GM13977 (cell line): ENCODE data around the gene TAF5.
"Not testable (repeated sequence)": the region's sequence is repeated elsewhere in the genome, so short reads cannot be mapped to it uniquely, and the experiment has no call there.

Experiments
- DNase-seq: peaks from one replicate; pipeline ENCODE4 v3.0.0; 2012; ENCODE audit warnings: low spot score
- CTCF ChIP-seq: IDR thresholded peaks from 2 replicates; pipeline ENCODE4 v1.5.1; 2012; ENCODE audit warnings: mild to moderate bottlenecking, control low read depth; ENCODE audit not compliant: insufficient read depth; ENCODE audit errors: extremely low read depth, missing control alignments
- in situ Hi-C: fragments of 300-500 bp; cut with MboI; formaldehyde crosslinking; loops from one replicate; pipeline ENCODE4 v1.12.0; 2022; ENCODE audit warnings: low sequenced_read_pairs, low pct_unique_long_range_greater_than_20kb, mixed read lengths, inconsistent platforms; ENCODE audit not compliant: unreplicated experiment

The TAF5 gene

GRCh38 chr10:103350517-103351260, 17.1 kb upstream of the TAF5 start, which contains the start of gene PCGF6:
TSS of gene PCGF6 (minus strand) at chr10:103351140. CDS start at chr10:103351066, 74 bp downstream.
- in situ Hi-C loops = no loop called here
- peak; percentile 96 for DNase-seq
- peak; percentile 1 for TF ChIP-seq CTCF

GRCh38 chr10:103353281-103353680, 14.5 kb upstream of the TAF5 start:
- no peak for DNase-seq
- in situ Hi-C loops = no loop called here
- TF ChIP-seq CTCF = no peak

GRCh38 chr10:103354567-103354966, 13.2 kb upstream of the TAF5 start:
- DNase-seq, in situ Hi-C loops: not testable (repeated sequence)

GRCh38 chr10:103355906-103356599, 11.7 kb upstream of the TAF5 start:
- in situ Hi-C loops = no loop called here
- no peak for DNase-seq
- TF ChIP-seq CTCF = no peak

- DNase-seq, in situ Hi-C loops: not testable (repeated sequence)
These were observed 8.3 kb upstream of the TAF5 start for GRCh38 chr10:103359493-103359892.

- DNase-seq, in situ Hi-C loops: not testable (repeated sequence)
These were observed 7.0 kb upstream of the TAF5 start for GRCh38 chr10:103360791-103361190.

- DNase-seq = peak; percentile 30
- in situ Hi-C loops = no loop called here
- TF ChIP-seq CTCF = no peak
These were observed 396 bp upstream of the TAF5 start for GRCh38 chr10:103367379-103367781.

- in situ Hi-C loops = no loop called here
- peak; percentile 37 for DNase-seq
- no peak for TF ChIP-seq CTCF
These were observed 5.8 kb downstream of the TAF5 start for GRCh38 chr10:103373544-103373943.
